ENCODE measurements around the gene CRB3.
"Not testable (repeated sequence)": the region's sequence is repeated elsewhere in the genome, so short reads cannot be mapped to it uniquely, and the experiment has no call there.

CRB3 gene

GRCh38 chr19:6491802-6492592, 27.9 kb downstream of the CRB3 start:
- DNase-seq (ENCODE audit: low read depth in 2 of 2), result no peak

DNA sequence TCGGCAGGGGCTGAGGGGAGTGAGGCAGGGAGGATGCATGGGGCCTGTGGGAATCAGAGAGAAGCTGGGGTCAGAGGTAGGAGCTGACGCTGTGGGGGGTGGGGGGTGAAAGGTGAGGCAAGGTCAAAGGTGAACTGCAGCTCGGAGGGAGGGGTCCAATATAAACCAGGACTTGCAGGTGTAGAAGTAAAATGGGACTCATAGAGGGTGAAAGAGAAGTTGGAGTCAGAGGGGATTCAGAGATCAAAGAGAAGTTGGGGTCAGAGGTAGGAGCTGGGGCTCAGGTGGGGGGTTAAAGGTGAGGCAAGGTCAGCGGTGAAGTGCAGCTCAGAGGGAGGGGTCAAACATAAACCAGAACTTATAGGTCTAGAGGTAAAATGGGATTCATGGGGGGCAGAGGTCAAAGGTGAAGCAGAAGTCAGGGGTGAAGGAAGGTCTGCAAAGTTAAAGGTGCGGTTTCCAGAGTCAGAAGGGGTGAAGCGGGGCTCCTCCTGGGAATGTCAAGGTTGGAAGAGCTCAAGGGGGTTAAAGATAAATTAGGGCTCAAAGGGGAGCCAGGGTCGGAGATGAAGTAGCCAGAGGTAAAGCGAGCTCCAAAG, 30.5 kb downstream of the CRB3 start:
- no peak for DNase-seq (ENCODE audit: low read depth in 2 of 2)

DNA sequence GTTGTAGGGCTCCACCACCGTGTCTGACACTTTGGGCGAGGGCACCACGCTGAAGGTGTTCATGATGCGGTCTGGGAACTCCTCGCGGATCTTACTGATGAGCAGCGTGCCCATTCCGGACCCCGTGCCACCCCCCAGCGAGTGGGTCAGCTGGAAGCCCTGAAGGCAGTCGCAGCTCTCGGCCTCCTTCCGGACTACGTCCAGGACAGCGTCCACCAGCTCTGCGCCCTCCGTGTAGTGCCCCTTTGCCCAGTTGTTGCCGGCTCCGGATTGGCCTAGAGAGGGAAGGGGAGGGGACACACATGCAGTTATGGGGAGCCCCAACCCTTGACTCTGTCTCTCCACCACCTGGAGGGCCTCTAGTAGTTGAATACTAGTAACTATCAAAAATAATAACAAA, 31.9 kb downstream of the CRB3 start:
- DNase-seq (ENCODE audit: low read depth in 2 of 2), result no peak

DNA sequence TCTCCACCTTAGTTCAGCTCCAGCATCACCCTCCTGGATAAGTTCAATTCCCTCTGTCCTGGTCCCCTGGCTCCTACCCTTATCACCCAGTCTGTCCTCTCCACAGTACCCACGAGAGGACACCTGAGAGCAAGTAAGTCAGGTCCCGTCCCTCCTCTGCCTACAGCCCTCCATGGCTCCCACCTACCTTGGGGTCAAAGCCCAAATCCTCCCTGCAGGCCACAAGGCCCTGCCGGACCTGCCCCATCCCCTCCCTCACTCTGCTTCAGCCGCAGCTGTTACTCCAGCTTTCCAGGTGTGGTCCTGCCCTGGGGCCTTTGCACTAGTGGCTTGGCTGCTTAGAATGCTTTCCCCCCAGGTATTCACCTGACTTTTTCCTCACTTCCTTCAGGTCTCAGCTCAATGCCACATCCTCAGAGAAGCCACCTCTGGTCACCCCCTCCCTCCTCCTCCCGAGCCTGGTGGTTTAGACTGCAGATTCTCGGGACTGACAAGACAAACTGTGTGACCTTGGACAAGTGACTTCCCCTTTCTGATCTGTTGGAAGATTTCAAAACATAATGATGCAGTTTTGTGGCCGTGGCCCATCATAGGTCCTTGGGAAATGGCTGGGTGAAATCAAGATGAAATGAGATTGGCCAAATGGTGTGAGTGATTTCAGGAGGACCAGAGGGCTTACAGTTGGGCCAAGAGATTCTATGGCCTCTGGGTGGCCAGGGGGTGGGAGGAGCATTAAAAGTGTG, 34.4 kb downstream of the CRB3 start:
- no peak for DNase-seq (ENCODE audit: low read depth in 2 of 2)

DNA sequence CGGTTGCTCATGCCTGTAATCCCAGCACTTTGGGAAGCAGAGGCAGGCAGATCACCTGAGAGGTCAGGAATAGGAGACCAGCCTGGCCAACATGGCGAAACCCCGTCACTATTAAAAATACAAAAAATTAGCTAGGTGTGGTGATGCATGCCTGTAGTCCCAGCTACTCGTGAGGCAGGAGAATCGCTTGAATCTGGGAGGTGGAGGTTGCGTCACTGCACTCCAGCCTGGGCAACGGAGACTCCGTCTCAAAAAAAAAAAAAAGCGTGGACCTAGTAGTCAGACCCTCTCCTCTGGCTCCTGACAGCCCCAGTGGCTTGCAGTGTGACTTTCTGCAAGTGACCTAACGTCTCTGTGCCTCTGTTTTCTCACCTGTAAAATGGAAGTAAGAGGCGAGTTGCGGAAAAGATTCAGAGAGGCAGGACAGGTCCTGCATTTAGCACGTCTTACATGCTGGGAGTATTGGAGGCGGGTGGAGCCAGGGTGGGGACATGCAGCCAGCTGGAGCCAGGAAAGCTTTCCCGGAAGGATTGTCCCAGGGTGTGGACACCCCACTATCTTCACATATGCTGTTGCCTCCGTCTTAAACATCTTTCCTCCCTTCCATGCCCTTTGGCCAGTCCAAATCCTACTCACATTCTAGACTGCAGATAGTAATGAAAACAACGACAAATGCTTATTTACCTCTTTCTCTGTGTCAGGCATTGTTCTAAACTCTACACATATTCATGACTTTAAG, 35.1 kb downstream of the CRB3 start:
- no peak for DNase-seq (ENCODE audit: low read depth in 2 of 2)

- DNase-seq (ENCODE audit: low read depth in 2 of 2), result no peak
Observed at GRCh38 chr19:6500837-6501739, 37.0 kb downstream of the CRB3 start.

GRCh38 chr19:6501740-6502648, 37.9 kb downstream of the CRB3 start, which contains the start of gene TUBB4A:
TUBB4A (minus strand) TSS chr19:6502309; CDS start chr19:6502212, 97 bp downstream.
- peak in 1 of 2 experiments; percentile 35 for DNase-seq (ENCODE audit: low read depth in 2 of 2)

GRCh38 chr19:6503407-6504201, 39.5 kb downstream of the CRB3 start:
- no peak for DNase-seq (ENCODE audit: low read depth in 2 of 2)

- not testable (repeated sequence) for DNase-seq (ENCODE audit: low read depth in 2 of 2)
Observed at GRCh38 chr19:6508028-6508771, 44.1 kb downstream of the CRB3 start.

DNA sequence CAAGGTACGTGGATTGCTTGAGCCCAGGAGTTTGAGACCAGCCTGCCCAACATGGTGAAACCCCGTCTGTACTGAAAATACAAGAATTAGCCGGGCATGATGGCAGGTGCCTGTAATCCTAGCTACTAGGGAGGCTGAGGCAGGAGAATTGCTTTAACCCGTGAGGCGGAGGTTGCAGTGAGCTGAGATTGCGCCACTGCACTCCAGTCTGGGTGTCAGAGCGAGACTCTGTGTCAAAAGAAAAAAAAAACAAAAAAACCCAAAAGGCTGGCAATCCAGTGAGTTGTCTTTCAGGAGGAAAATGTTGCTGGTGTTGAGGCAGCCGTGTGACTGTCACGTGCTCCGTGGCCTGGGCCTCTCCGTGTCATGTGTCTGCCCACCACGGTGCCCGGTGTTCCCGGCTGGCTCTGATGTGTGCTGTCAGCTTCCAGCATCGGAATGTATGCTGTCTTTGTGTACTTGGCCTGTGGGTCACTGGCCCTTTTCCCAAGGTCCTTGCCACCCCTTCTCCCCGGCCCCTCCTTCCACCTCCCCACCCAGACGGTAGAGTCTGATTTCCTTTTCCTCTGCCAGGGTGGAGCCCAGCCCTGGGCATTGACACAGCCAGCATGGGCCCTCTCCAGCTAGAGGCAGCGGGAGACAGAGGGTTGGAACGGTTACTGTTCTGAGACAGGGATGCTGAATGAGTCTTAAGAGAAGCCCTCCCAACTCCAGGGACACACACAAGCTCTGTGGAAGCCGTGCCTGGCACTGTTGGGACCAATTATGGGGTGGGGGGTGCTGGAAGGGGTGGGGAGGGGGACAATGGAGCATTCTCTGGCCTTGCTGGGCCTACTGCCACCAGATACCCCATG, 45.3 kb downstream of the CRB3 start:
- no peak for DNase-seq (ENCODE audit: low read depth in 2 of 2)

GRCh38 chr19:6510618-6511017, 46.5 kb downstream of the CRB3 start:
- DNase-seq (ENCODE audit: low read depth in 2 of 2), result no peak

GRCh38 chr19:6514089-6514488, 50.0 kb downstream of the CRB3 start:
- DNase-seq (ENCODE audit: low read depth in 2 of 2), result no peak

- no peak for DNase-seq (ENCODE audit: low read depth in 2 of 2)
Observed at GRCh38 chr19:6514926-6515544, 51.0 kb downstream of the CRB3 start.

- DNase-seq (ENCODE audit: low read depth in 2 of 2), result peak; percentile 43 to 85
Observed at GRCh38 chr19:6516018-6516658, 52.1 kb downstream of the CRB3 start.
